Trophoblast cell (in vitro differentiated cells and primary cell): ENCODE results near the gene FHDC1.

Experiments used
- DNase-seq, 2 donors: peaks; one replicate each; pipeline ENCODE4 v3.0.0-alpha.2; 2016
- H2AFZ ChIP-seq: 2 replicates; pipeline ENCODE4 v1.6.1; 2013; ENCODE audit warnings: low read length, moderate library complexity, mild to moderate bottlenecking; ENCODE audit not compliant: insufficient read depth, poor library complexity
- H2AK5ac ChIP-seq: 2 replicates; pipeline ENCODE4 v1.6.1; 2013; ENCODE audit warnings: mild to moderate bottlenecking, low read length
- H2BK120ac ChIP-seq: 2 replicates; pipeline ENCODE4 v1.6.1; 2013; ENCODE audit warnings: low read length, mild to moderate bottlenecking, moderate library complexity; ENCODE audit not compliant: insufficient read depth, poor library complexity
- H2BK12ac ChIP-seq: 2 replicates; pipeline ENCODE4 v1.6.1; 2013; ENCODE audit warnings: mild to moderate bottlenecking, low read length, moderate library complexity
- H2BK5ac ChIP-seq: 2 replicates; pipeline ENCODE4 v1.6.1; 2013; ENCODE audit warnings: low read length, low read depth, moderate library complexity, mild to moderate bottlenecking; ENCODE audit not compliant: poor library complexity
- H3K14ac ChIP-seq: 2 replicates; pipeline ENCODE4 v1.6.1; 2013; ENCODE audit warnings: mild to moderate bottlenecking, low read length
- H3K18ac ChIP-seq: 2 replicates; pipeline ENCODE4 v1.6.1; 2013; ENCODE audit warnings: mild to moderate bottlenecking, low read length
- H3K23ac ChIP-seq: 2 replicates; pipeline ENCODE4 v1.6.1; 2013; ENCODE audit warnings: low read length
- H3K27ac ChIP-seq: 2 replicates; pipeline ENCODE4 v1.5.1; 2013; ENCODE audit warnings: low read depth, mild to moderate bottlenecking, inconsistent platforms, low read length, moderate library complexity
- H3K27me3 ChIP-seq: 2 replicates; pipeline ENCODE4 v1.6.1; 2013; ENCODE audit warnings: inconsistent platforms, mild to moderate bottlenecking, low read length, moderate library complexity; ENCODE audit not compliant: insufficient read depth
- H3K36me3 ChIP-seq, 2 experiments: 1 replicate in 1 of 2; 2 replicates in 1 of 2; pipeline ENCODE4 v1.6.1; 2013; ENCODE audit warnings: low read length in 2 of 2, mild to moderate bottlenecking in 2 of 2, moderate library complexity in 1 of 2; ENCODE audit not compliant: insufficient read depth in 2 of 2, control insufficient read depth in 1 of 2
- H3K4ac ChIP-seq: 2 replicates; pipeline ENCODE4 v1.6.1; 2013; ENCODE audit warnings: low read depth, mild to moderate bottlenecking, low read length, moderate library complexity
- H3K4me1 ChIP-seq, 2 experiments: 1 replicate in 1 of 2; 2 replicates in 1 of 2; pipeline ENCODE4 v1.6.1; 2013; ENCODE audit warnings: low read length in 2 of 2, mild to moderate bottlenecking in 2 of 2, moderate library complexity in 1 of 2; ENCODE audit not compliant: insufficient read depth in 2 of 2, control insufficient read depth in 1 of 2
- H3K4me2 ChIP-seq: 2 replicates; pipeline ENCODE4 v1.6.1; 2013; ENCODE audit warnings: inconsistent platforms, mild to moderate bottlenecking, low read length, moderate library complexity
- H3K4me3 ChIP-seq: 2 replicates; pipeline ENCODE4 v1.5.1; 2013; ENCODE audit warnings: mild to moderate bottlenecking, low read depth, low read length, inconsistent platforms
- H3K79me1 ChIP-seq: one replicate; pipeline ENCODE4 v1.6.1; 2013; ENCODE audit warnings: low read length
- H3K79me2 ChIP-seq: 2 replicates; pipeline ENCODE4 v1.6.1; 2013; ENCODE audit warnings: low read length, mild to moderate bottlenecking; ENCODE audit not compliant: control insufficient read depth, insufficient read depth, poor library complexity
- H3K9ac ChIP-seq: 2 replicates; pipeline ENCODE4 v1.6.1; 2013; ENCODE audit warnings: mild to moderate bottlenecking, low read length
- H3K9me3 ChIP-seq: 2 replicates; pipeline ENCODE4 v1.6.1; 2013; ENCODE audit warnings: low read depth, mild to moderate bottlenecking, control low read depth, inconsistent platforms, low read length; ENCODE audit not compliant: insufficient read depth
- H4K12ac ChIP-seq: 2 replicates; pipeline ENCODE4 v1.6.1; 2013; ENCODE audit warnings: low read depth, mild to moderate bottlenecking, low read length, moderate library complexity
- H4K8ac ChIP-seq: 2 replicates; pipeline ENCODE4 v1.6.1; 2013; ENCODE audit warnings: low read depth, mild to moderate bottlenecking, low read length, moderate library complexity
- H4K91ac ChIP-seq: one replicate; pipeline ENCODE4 v1.6.1; 2013; ENCODE audit warnings: low read depth, mild to moderate bottlenecking, low read length, moderate library complexity
- WGBS: extraction: QIAGEN DNeasy Blood & Tissue Kit; methylation state at CpG from one replicate; pipeline ENCODE4 v1.1.7; 2013; ENCODE audit warnings: missing lambda C conversion rate; ENCODE audit not compliant: insufficient read length, insufficient coverage; ENCODE audit errors: extremely low coverage; 5-methylcytosine and 5-hydroxymethylcytosine counted together

Gene FHDC1

DNA sequence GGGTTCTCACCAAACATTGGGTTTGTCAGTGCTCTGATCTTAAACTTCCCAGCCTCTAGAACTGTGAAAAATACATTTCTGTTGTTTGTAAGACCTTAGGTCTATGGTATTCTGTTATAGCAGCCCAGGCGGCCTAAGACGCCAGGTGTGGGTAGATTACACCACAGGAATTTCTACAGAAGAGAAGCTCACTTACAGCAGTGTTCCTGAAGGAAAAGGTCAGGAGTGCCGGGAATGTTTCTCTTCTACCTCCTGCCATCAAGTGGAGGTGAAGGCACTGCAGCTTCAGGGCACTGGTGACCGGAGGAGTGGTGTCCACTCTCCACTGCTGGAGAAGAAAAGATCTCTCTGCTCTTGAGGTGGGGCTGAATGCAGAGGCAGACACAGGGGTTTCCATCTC, 45.7 kb downstream of the FHDC1 start:
- Histone ChIP-seq H2AK5ac (no peak overlapping the region), H2BK5ac (no peak overlapping the region), H2BK12ac (no peak overlapping the region), H2AFZ (no peak overlapping the region), H3K27ac (no peak overlapping the region), H2BK120ac (no peak overlapping the region), H3K9me3 (no peaks in the 10 kb centered on the region), H3K4me3 (no peak overlapping the region), H3K14ac (no peak overlapping the region), H3K23ac (no peak overlapping the region), H3K27me3 (no peaks in the 10 kb centered on the region), H3K9ac (no peak overlapping the region), H4K8ac (no peak overlapping the region), H3K36me3 (no peaks in the 10 kb centered on the region), H4K12ac (no peak overlapping the region), H3K4ac (no peak overlapping the region), H4K91ac (no peak overlapping the region), H3K79me1 (no peaks in the 10 kb centered on the region), H3K79me2 (no peaks in the 10 kb centered on the region), H3K18ac (no peak overlapping the region), H3K4me2 (no peak overlapping the region), H3K4me1 (peaks cover 0 to 10% of the 10 kb centered on the region in 2 experiments)
- no CpG with 5 or more reads among the region's 4 CpGs for WGBS
- DNase-seq = peak; percentile 86 to 88

DNA sequence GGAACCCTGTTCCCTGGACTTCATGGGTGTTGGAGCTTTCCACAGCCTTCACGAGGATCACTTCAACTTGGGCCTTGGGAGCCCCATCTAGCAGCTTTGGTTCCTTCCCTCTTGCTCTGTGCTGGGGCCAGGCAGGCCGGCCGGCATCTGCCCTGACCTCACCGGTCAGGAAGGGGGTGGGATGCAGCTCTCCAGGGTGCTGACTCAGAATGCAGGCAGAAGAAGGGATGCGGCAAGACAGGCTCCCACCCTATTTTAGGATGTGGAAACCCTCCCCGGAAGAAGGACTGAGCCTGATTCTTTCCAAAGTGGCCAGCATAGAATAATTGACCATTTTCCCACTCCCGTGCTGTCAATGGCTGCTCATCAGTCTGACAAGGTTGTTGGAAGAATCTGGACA, 47.1 kb downstream of the FHDC1 start:
- Histone ChIP-seq H3K27me3 (no peaks in the 10 kb centered on the region), H3K14ac (no peak overlapping the region), H3K4ac (no peak overlapping the region), H4K12ac (no peak overlapping the region), H3K9me3 (no peaks in the 10 kb centered on the region), H2AK5ac (no peak overlapping the region), H3K23ac (no peak overlapping the region), H2BK5ac (no peak overlapping the region), H3K79me2 (no peaks in the 10 kb centered on the region), H2BK120ac (no peak overlapping the region), H2AFZ (no peak overlapping the region), H3K9ac (no peak overlapping the region), H3K4me3 (no peak overlapping the region), H3K4me1 (peaks cover 0 to 10% of the 10 kb centered on the region in 2 experiments), H3K18ac (no peak overlapping the region), H3K27ac (no peak overlapping the region), H2BK12ac (no peak overlapping the region), H4K91ac (no peak overlapping the region), H3K79me1 (no peaks in the 10 kb centered on the region), H3K4me2 (no peak overlapping the region), H3K36me3 (no peaks in the 10 kb centered on the region), H4K8ac (no peak overlapping the region)
- whole genome bisulfite sequencing = no CpG with 5 or more reads among the region's 7 CpGs
- DNase-seq = peak; percentile 49 to 75

DNA sequence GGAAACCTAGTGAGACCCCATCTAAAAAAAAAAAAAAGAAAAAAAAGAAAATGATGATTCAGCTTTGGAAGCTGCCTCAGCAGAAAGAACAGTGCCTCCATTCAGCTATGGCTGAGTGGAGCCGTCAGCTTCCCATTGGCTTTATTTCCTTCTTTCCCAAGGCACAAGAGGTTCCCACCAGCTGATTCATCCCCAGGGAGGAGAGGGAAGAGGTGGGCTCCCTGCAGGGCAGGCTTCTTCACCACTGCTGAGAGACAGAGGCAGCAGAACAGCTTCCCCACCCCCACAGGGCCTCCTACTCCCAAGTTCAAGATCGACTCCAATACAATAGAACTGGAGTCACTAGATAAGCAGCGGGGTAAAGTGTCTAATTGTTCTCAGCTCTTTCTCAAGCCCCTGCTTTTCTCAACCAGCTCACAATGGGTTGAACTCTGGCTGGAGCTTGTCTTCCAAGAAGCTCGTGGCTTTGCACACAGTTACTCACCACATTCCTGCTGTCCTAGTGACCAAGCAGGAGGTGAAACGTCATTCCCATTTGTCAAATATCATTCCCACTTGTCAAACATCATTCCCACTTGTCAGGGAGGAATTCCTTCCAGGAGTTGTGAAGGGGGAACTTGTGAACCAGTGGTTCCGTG, 47.8 kb downstream of the FHDC1 start:
- Histone ChIP-seq H2BK12ac (no peak overlapping the region), H3K4me3 (no peak overlapping the region), H2BK5ac (no peak overlapping the region), H3K27me3 (no peaks in the 10 kb centered on the region), H3K9me3 (no peaks in the 10 kb centered on the region), H3K79me2 (no peaks in the 10 kb centered on the region), H2AK5ac (no peak overlapping the region), H4K8ac (no peak overlapping the region), H3K36me3 (no peaks in the 10 kb centered on the region), H2BK120ac (no peak overlapping the region), H3K4ac (no peak overlapping the region), H4K12ac (no peak overlapping the region), H3K4me1 (peaks cover 0 to 10% of the 10 kb centered on the region in 2 experiments), H3K79me1 (no peaks in the 10 kb centered on the region), H3K18ac (no peak overlapping the region), H3K9ac (no peak overlapping the region), H4K91ac (no peak overlapping the region), H2AFZ (no peak overlapping the region), H3K23ac (no peak overlapping the region), H3K4me2 (no peak overlapping the region), H3K14ac (no peak overlapping the region), H3K27ac (no peak overlapping the region)
- peak; percentile 87 to 95 for DNase-seq
- WGBS = no CpG with 5 or more reads among the region's 6 CpGs

DNA sequence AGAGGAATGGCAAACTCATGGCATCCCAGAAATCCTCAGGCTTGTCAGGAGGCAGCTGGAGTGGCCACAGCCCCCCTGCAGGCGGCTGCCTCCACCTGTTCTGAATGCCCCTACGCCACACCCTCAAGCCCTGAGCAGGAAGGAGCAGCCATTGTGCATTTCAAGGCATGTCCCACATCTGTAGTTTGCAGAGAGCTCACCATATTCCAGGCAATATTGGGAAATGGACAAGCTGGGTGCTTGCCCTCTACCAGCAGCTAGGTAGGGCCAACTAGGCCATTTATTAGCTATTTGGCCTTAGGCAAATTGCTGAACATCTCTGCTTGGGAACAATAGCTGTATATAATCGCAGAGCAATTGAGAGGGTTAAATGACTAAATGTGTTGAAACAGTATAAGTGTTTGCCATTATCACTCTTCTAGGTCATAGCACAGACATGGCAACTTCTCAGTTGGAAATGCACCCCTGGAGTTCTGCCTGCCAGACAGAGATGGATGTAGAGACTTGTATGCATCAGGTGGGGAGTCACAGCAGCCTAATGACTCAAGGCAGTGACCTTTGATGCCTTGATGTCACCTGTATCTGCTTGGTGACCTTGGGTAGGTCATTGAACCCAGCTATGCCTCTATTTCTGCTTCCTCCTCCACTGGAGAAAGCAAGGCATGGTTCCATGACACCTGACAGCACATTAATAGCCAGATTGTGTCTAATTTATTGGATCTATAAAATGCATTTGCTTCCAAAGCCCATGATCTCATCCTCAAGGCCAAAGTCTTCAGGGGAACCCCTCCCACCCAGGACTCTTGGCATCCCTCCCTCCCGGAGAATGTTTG, 52.8 kb downstream of the FHDC1 start:
- Histone ChIP-seq H3K4ac (no peak overlapping the region), H2BK5ac (no peak overlapping the region)

More for the DNA sequence above, 52.8 kb downstream of the FHDC1 start:
- H3K79me1 ChIP-seq = no peaks in the 10 kb centered on the region
- H3K23ac ChIP-seq = no peak overlapping the region
- H3K4me1 ChIP-seq = peaks cover 0 to 1% of the 10 kb centered on the region in 2 experiments
- H3K9ac ChIP-seq = no peak overlapping the region
- H3K27ac ChIP-seq = no peak overlapping the region
- no peaks in the 10 kb centered on the region for H3K9me3 ChIP-seq
- H4K91ac ChIP-seq = no peak overlapping the region
- no peaks in the 10 kb centered on the region for H3K27me3 ChIP-seq
- no peak overlapping the region for H2BK120ac ChIP-seq
- no CpG with 5 or more reads among the region's 4 CpGs for WGBS
- peak; percentile 97 to 99 for DNase-seq
- H2BK12ac ChIP-seq = no peak overlapping the region
- H4K12ac ChIP-seq = no peak overlapping the region
- no peak overlapping the region for H2AK5ac ChIP-seq
- H3K18ac ChIP-seq = no peak overlapping the region
- H4K8ac ChIP-seq = no peak overlapping the region
- H3K79me2 ChIP-seq = no peaks in the 10 kb centered on the region
- H3K4me3 ChIP-seq = no peak overlapping the region
- H3K36me3 ChIP-seq = no peaks in the 10 kb centered on the region
- no peak overlapping the region for H3K14ac ChIP-seq
- no peak overlapping the region for H2AFZ ChIP-seq
- H3K4me2 ChIP-seq = no peak overlapping the region
